Skeletal muscle satellite cell (primary cell): Measurements from ENCODE around the gene DCAF17.
"Not testable (repeated sequence)": the region's sequence is repeated elsewhere in the genome, so short reads cannot be mapped to it uniquely, and the experiment has no call there.

ENCODE experiments used
- H3K27me3 ChIP-seq: 2 replicates; pipeline ENCODE4 v1.7.0; 2013; ENCODE audit warnings: low read length; ENCODE audit not compliant: control insufficient read depth, insufficient read depth
- H3K36me3 ChIP-seq: 2 replicates; pipeline ENCODE4 v1.7.0; 2013; ENCODE audit warnings: mild to moderate bottlenecking, control low read depth, low read length; ENCODE audit not compliant: insufficient read depth
- H3K4me1 ChIP-seq: 2 replicates; pipeline ENCODE4 v1.7.0; 2013; ENCODE audit warnings: low read length; ENCODE audit not compliant: control insufficient read depth, insufficient read depth
- H3K4me2 ChIP-seq: 2 replicates; pipeline ENCODE4 v1.7.0; 2013; ENCODE audit warnings: mild to moderate bottlenecking, low read length
- H3K4me3 ChIP-seq: 2 replicates; pipeline ENCODE4 v1.7.0; 2013; ENCODE audit warnings: low read length
- H3K9ac ChIP-seq: 2 replicates; pipeline ENCODE4 v1.7.0; 2013; ENCODE audit warnings: mild to moderate bottlenecking, low read depth, low read length, moderate library complexity
- H3K9me3 ChIP-seq: replicated peaks from 2 replicates; pipeline ENCODE4 v1.7.0; 2013; ENCODE audit warnings: mild to moderate bottlenecking, control low read depth, low read length

The DCAF17 gene

DNA sequence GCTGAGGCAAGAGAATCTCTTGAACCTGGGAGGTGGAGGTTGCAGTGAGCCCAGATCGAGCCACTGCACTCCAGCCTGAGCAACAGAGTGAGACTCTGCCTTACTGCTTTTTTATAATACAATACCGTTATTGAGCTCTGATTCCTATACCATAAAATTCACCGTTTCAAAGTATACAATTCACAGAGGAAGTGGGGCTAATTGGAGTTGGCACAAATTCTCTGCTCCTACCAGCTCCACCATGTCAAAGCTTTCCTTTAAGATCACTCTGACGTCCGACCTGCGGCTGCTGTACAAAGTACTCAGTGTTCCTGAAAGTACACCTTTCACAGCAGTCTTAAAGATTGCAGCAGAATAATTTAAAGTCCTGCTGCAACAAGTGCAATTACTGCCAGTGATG is 58.6 kb downstream of the DCAF17 start:
- no peaks in the 10 kb centered on the region for H3K9me3 ChIP-seq
- H3K4me3 ChIP-seq = no peak overlapping the region
- H3K36me3 ChIP-seq = no peaks in the 10 kb centered on the region
- H3K9ac ChIP-seq = no peak overlapping the region
- H3K27me3 ChIP-seq = no peaks in the 10 kb centered on the region
- no peaks in the 10 kb centered on the region for H3K4me1 ChIP-seq
- H3K4me2 ChIP-seq = no peak overlapping the region

DNA sequence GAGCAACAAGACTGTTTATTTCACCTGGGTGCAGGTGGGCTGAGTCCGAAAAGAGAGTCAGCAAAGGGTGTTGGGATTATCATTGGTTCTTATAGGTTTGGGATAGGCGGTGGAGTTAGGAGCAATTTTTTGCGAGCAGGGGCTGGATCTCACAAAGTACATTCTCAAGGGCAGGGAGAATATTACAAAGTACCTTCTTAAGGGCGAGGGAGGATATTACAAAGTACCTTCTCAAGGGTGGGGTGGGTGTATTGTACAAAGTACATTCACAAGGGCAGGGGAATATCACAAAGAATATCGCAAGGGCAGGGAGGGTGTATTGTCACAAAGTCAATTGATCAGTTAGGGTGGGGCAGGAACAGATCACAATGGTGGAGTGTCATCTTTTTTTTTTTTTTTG is 63.6 kb downstream of the DCAF17 start:
- not testable (repeated sequence) for H3K4me1 ChIP-seq, H3K9me3 ChIP-seq, H3K4me2 ChIP-seq, H3K4me3 ChIP-seq, H3K36me3 ChIP-seq, H3K9ac ChIP-seq, H3K27me3 ChIP-seq

DNA sequence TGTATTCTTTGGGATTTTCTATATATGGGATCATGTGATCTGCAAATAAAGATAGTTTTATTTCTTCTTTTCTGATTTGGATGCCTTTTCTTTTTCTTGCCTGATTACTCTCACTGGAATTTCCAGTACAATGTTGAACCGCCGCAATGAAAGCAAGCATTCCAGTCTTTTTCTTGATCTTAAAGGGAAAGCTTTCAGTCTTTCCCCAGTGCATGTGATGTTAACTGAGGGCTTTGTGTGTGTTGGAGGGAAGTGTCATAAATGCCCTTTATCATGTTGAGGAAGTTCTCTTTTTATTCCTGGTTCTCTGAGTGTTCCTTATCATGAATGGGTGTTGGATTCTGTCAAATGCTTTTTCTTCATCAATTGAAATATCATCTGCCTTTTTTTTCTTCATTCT is 71.3 kb downstream of the DCAF17 start:
- no peaks in the 10 kb centered on the region for H3K27me3 ChIP-seq
- no peaks in the 10 kb centered on the region for H3K36me3 ChIP-seq
- no peaks in the 10 kb centered on the region for H3K4me1 ChIP-seq
- no peaks in the 10 kb centered on the region for H3K9me3 ChIP-seq
- H3K4me3 ChIP-seq = no peak overlapping the region
- no peak overlapping the region for H3K9ac ChIP-seq
- H3K4me2 ChIP-seq = no peak overlapping the region

DNA sequence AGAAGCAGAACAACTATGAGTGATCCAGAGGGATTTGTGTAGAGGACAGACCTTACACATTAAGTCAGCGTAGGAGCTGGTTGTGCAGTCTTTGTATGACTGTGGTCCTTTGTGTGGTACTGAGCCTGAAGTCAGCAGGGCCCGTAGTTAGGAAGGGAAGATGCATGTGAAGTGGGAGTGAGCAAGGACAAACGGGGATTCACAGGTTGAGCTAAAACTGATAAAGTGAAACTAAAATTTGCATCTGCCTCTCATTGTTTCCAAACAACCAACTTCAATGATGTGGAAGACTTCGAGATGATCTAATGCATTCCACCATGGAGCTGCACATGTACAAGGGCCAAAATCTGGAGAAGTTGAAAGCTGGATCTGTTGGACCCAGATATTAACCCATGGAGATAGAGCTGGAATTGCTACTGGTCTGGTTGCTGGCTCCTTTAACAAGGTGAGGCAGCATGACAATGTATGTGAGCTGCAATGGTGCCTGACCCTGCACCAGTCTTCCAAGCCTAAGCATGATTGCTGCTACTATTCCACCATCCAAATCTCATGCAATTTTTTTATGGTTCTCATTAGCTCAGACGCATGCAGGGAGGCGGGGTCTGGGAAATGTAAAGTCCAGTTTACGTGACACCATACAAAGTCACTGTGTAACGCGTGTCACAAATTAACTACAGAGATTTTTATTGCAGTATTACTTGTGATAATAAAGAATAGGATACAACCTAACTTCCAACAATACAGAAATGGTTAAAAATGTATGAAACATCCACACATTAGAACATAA is 76.1 kb downstream of the DCAF17 start:
- H3K4me3 ChIP-seq = no peak overlapping the region
- H3K4me1 ChIP-seq = no peaks in the 10 kb centered on the region
- no peaks in the 10 kb centered on the region for H3K9me3 ChIP-seq
- H3K27me3 ChIP-seq = no peaks in the 10 kb centered on the region
- H3K4me2 ChIP-seq = no peak overlapping the region
- no peaks in the 10 kb centered on the region for H3K36me3 ChIP-seq
- H3K9ac ChIP-seq = no peak overlapping the region

DNA sequence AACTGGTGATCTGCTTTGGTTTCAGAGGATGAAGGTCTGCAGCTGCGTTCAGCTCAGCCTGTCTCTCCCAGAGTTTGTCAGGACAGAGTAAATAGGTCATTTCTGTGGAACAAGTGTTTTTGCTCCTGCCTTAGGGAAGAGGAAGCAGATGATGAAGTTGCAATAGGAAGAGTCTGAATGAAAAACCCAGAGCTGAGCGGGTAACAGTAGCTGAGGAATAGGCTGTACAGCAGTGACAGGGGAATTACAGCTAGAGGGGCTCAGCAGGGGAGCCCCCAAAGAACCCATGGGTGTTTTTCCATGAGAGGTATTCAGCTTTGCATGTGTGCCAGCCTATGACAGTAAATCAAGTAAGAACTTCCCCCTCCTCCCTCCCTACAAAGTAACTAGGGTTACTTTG is 78.0 kb downstream of the DCAF17 start:
- Histone ChIP-seq H3K9ac (no peak overlapping the region), H3K9me3 (no peaks in the 10 kb centered on the region), H3K4me1 (peaks cover 10% of the 10 kb centered on the region), H3K4me3 (no peak overlapping the region), H3K36me3 (no peaks in the 10 kb centered on the region), H3K4me2 (no peak overlapping the region), H3K27me3 (no peaks in the 10 kb centered on the region)

DNA sequence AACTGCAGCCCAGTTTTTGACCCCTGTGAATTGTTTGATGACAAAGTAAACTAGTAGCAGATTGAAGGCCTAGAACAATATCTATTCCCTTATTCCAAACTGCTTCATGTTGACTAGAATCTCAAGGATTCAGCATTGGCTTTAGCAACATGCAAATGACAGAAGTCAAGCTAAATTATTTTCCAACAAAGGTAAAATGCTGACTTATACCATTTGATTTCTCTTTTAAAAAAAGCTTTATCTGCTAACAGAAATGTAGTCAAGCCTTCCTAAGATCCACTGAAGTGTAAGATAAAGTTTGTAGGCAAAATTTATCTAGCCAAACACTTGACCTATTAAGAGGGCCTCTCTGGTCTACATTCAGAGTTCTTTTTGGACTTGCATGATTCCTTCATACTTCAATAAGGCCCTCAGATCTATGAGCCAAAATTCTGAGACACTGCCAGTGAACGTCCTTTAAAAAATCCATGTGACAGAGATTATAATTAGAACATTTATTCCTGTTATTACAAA is 78.7 kb downstream of the DCAF17 start:
- H3K27me3 ChIP-seq = no peaks in the 10 kb centered on the region
- H3K4me2 ChIP-seq = no peak overlapping the region
- no peaks in the 10 kb centered on the region for H3K9me3 ChIP-seq
- H3K36me3 ChIP-seq = no peaks in the 10 kb centered on the region
- no peak overlapping the region for H3K9ac ChIP-seq
- peaks cover 10% of the 10 kb centered on the region for H3K4me1 ChIP-seq
- H3K4me3 ChIP-seq = no peak overlapping the region

DNA sequence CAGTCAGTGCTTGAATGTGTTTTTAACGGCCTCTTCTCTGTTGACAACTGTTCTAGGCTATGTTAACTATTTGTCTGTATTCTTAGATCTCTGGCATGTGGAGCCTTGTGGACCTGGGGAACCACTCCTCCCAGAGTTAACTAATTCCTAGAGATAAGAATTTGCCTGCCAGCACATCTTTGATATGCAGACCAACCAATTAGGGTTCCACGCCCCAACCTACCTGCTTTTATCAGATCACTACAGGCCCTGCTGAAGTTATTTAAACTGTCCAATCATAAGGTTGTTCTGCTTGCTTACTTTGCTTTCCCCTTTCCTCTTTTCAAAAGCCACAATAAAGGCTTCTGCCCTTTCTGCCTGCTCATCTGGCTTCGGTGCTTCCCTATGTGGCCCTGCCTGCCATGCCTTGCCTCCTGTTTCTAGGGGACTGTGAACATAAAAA is 79.7 kb downstream of the DCAF17 start:
- Histone ChIP-seq H3K9ac (no peak overlapping the region), H3K4me2 (no peak overlapping the region), H3K27me3 (no peaks in the 10 kb centered on the region), H3K4me1 (peaks cover 10% of the 10 kb centered on the region), H3K9me3 (no peaks in the 10 kb centered on the region), H3K4me3 (no peak overlapping the region), H3K36me3 (no peaks in the 10 kb centered on the region)

DNA sequence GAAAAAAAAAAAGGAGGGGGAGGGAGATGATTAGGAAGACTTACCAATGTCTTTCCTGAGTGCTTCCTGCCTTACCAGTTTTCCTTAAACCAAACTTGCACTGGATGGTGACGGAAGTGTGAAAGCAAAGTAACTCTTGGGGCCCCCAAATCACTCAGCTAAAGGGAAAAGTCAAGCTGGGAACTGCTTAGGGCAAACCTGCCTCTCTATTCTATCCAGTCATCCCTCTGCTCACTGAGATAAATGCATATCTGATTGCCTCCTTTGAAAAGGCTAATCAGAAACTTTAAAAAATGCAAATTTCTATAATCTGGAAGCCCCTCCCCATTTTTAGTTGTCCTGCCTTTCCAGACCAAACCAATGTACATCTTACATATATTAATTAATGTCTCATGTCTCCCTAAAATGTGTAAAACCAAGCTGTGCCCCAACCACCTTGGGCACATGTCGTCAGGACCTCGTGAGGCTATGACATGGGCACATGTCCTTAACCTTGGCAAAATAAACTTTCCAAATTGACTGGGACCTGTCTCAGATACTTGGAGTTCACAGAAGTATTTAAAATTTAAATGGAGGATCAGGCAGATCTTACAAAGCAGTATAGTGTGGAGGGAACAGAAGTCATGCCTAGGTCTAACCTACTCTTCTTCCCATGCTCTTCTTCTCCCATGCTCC is 81.0 kb downstream of the DCAF17 start:
- Histone ChIP-seq H3K4me3 (no peak overlapping the region), H3K9ac (no peak overlapping the region), H3K4me1 (peaks cover 10% of the 10 kb centered on the region)

DNA sequence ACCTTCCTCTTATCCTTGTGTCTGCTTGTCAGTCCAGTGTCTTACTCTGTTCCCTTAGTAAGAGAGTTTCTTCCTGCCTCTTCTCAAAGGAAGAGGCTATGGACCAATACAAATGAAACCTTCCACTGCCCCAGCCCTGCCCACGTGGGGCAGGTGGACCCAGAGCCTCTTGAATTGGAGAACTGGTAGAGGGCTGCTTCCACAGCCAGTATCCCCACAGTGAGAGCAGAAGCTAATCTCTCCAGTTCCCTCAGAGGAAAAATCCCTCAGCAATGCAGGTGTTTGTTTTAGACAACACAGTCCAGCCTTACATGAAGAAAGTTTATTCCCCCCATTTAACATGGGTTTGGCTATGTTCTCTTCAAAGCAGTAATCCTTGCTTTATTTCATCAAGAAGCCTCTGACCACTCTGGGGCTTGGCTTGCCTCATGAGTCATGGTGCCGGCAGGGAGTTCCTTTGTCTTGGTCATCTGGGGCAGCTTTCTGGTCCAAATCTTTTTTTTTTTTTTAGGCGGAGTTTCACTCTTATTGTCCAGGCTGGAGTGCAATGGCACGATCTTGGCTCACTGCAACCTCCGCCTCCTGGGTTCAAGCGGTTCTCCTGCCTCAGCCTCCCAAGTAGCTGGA is 81.8 kb downstream of the DCAF17 start:
- Histone ChIP-seq H3K4me2 (peak overlapping the region; percentile 14), H3K4me3 (no peak overlapping the region), H3K9ac (no peak overlapping the region), H3K9me3 (no peaks in the 10 kb centered on the region), H3K27me3 (no peaks in the 10 kb centered on the region), H3K36me3 (no peaks in the 10 kb centered on the region), H3K4me1 (peaks cover 10% of the 10 kb centered on the region)

More for the DNA sequence above, 81.0 kb downstream of the DCAF17 start:
- Histone ChIP-seq H3K9me3 (no peaks in the 10 kb centered on the region), H3K4me2 (no peak overlapping the region), H3K27me3 (no peaks in the 10 kb centered on the region), H3K36me3 (no peaks in the 10 kb centered on the region)

DNA sequence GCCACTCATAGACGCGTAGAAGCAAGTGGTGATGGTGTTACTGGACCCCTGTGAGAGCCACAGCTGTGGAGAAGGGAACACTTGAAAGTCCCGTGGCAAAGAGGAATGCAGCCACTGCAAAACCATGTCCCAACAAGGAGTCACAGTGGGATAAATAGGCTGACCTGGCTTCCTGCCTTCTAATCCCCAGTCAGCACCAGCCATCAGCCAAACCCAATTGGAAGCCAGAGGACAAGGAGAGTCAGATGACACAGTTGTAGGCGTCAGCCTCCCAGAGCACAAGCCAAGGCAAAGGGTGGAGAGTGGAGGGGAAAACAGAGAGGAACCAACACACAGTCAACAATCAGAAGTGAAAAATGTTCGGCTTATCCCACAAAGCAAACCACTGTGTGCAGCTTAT is 82.8 kb downstream of the DCAF17 start:
- Histone ChIP-seq H3K4me2 (no peak overlapping the region), H3K4me3 (no peak overlapping the region), H3K9ac (no peak overlapping the region), H3K27me3 (no peaks in the 10 kb centered on the region), H3K4me1 (peaks cover 15% of the 10 kb centered on the region), H3K9me3 (no peaks in the 10 kb centered on the region), H3K36me3 (no peaks in the 10 kb centered on the region)

DNA sequence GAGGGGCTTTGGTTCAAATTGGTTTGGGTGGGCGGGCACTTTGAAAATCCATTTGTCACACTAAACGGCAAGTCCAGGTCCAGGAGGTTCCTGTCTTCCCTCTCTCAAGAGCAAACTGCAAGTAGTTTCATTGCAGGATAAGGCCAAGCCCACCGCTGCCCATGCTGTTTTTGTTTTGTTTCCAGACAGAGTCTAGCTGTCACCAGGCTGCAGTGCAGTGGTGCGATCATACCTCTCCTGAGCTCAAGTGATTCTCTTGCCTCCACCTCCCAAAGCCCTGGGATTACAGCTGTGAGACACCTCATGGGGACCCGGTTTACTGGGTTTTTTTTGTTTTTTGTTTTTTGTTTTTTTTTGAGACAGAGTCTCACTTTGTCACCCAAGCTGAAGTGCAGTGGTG is 86.4 kb downstream of the DCAF17 start:
- H3K9ac ChIP-seq = no peak overlapping the region
- peaks cover 27% of the 10 kb centered on the region for H3K4me1 ChIP-seq
- H3K4me3 ChIP-seq = no peak overlapping the region
- no peaks in the 10 kb centered on the region for H3K27me3 ChIP-seq
- no peaks in the 10 kb centered on the region for H3K36me3 ChIP-seq
- no peak overlapping the region for H3K4me2 ChIP-seq
- H3K9me3 ChIP-seq = no peaks in the 10 kb centered on the region
